Neural progenitor cell (in vitro differentiated cells): ENCODE results near the gene APIP.

ENCODE experiments used
- CTCF ChIP-seq: fragments of 200-600 bp; sonication (generic); IDR thresholded peaks from 2 replicates; pipeline ENCODE4 v1.5.1; 2017; ENCODE audit warnings: antibody characterized with exemption, mild to moderate bottlenecking
- EZH2 ChIP-seq: fragments of 200-600 bp; sonication (generic); IDR thresholded peaks from 2 replicates; pipeline ENCODE4 v1.6.1; 2017; ENCODE audit warnings: antibody characterized with exemption, mild to moderate bottlenecking, moderate library complexity
- EZH2phosphoT487 ChIP-seq: fragments of 200-600 bp; sonication (generic); IDR thresholded peaks from 2 replicates; pipeline ENCODE4 v1.6.1; 2017; ENCODE audit warnings: antibody characterized with exemption

GRCh38 chr11:34915136-34916014, 804 bp downstream of the APIP start:
- TF ChIP-seq EZH2 (no peak), CTCF (no peak), EZH2phosphoT487 (no peak)
